Keratinocyte (primary cell): ENCODE results near the gene SSBP2. TPM values are rescaled to one million over a fixed set of nuclear protein-coding genes. Genes with fewer than 3 reads are reported as not detected.

Experiments used
- DNase-seq: peaks from one replicate; pipeline ENCODE4 v3.0.0-alpha.2; 2011; ENCODE audit warnings: low read depth, missing footprints, low spot score
- FAIRE-seq: peaks from 2 replicates; lab custom pipeline; 2011; peaks lifted over from hg19 to GRCh38; lab: Jason Lieb, UNC
- H2AFZ ChIP-seq: 2 replicates; pipeline ENCODE4 v1.6.0; 2012; ENCODE audit warnings: low read length, control low read depth, inconsistent platforms; ENCODE audit not compliant: control insufficient read depth
- H3K27ac ChIP-seq: 2 replicates; pipeline ENCODE4 v1.5.1; 2011; ENCODE audit warnings: low read length; ENCODE audit not compliant: control insufficient read depth, insufficient read depth
- H3K27me3 ChIP-seq: 3 replicates; pipeline ENCODE4 v1.6.0; 2011; ENCODE audit warnings: low read length; ENCODE audit not compliant: control insufficient read depth, insufficient read depth; ENCODE audit errors: extremely low read depth
- H3K36me3 ChIP-seq, 2 experiments: 2 replicates in 1 of 2; 3 replicates in 1 of 2; pipeline ENCODE4 v1.5.1; 2011; ENCODE audit warnings: low read length in 2 of 2, mild to moderate bottlenecking in 1 of 2; ENCODE audit not compliant: control insufficient read depth in 2 of 2, insufficient read depth in 2 of 2; ENCODE audit errors: extremely low read depth in 1 of 2
- H3K4me1 ChIP-seq: 3 replicates; pipeline ENCODE4 v1.5.1; 2011; ENCODE audit warnings: low read length; ENCODE audit not compliant: control insufficient read depth, insufficient read depth; ENCODE audit errors: extremely low read depth
- H3K4me2 ChIP-seq: 3 replicates; pipeline ENCODE4 v1.6.0; 2011; ENCODE audit warnings: low read depth, low read length; ENCODE audit not compliant: control insufficient read depth, insufficient read depth; ENCODE audit errors: extremely low read depth
- H3K4me3 ChIP-seq, 3 experiments: fragments of 200-600 bp in 1 of 3; sonication (generic) in 1 of 3; 2 replicates in 2 of 3; 3 replicates in 1 of 3; pipeline ENCODE4 v1.5.1; 2011 to 2016; ENCODE audit warnings: low read length in 3 of 3, mild to moderate bottlenecking in 3 of 3, control low read depth in 2 of 3, inconsistent platforms in 1 of 3, low read depth in 1 of 3, mixed read lengths in 1 of 3, mixed run types in 1 of 3, moderate library complexity in 1 of 3; ENCODE audit not compliant: control insufficient read depth in 2 of 3, insufficient read depth in 2 of 3; ENCODE audit errors: extremely low read depth in 1 of 3
- H3K79me2 ChIP-seq: 2 replicates; pipeline ENCODE4 v1.6.0; 2012; ENCODE audit warnings: low read length; ENCODE audit not compliant: control insufficient read depth, insufficient read depth
- H3K9ac ChIP-seq: 3 replicates; pipeline ENCODE4 v1.6.0; 2011; ENCODE audit warnings: low read length; ENCODE audit not compliant: control insufficient read depth, insufficient read depth; ENCODE audit errors: extremely low read depth
- H3K9me1 ChIP-seq: 3 replicates; pipeline ENCODE4 v1.6.0; 2011; ENCODE audit warnings: low read length; ENCODE audit not compliant: control insufficient read depth, insufficient read depth; ENCODE audit errors: extremely low read depth
- H3K9me3 ChIP-seq: 2 replicates; pipeline ENCODE4 v1.5.1; 2012; ENCODE audit warnings: low read depth, low read length; ENCODE audit not compliant: control insufficient read depth
- H4K20me1 ChIP-seq: 3 replicates; pipeline ENCODE4 v1.6.0; 2011; ENCODE audit warnings: low read length; ENCODE audit not compliant: control insufficient read depth, insufficient read depth; ENCODE audit errors: extremely low read depth
- EZH2 ChIP-seq: IDR thresholded peaks from one replicate; pipeline ENCODE4 v1.6.1; 2012; ENCODE audit warnings: inconsistent platforms, mild to moderate bottlenecking, low read length, moderate library complexity
- dilution Hi-C: fragments of 300-500 bp; cut with MboI; formaldehyde crosslinking; loops from one replicate; pipeline ENCODE4 v1.7.0; 2020; ENCODE audit warnings: low sequenced_read_pairs; ENCODE audit not compliant: extremely low pct_ligation_motif_present
- polyA plus RNA-seq, 5 experiments: library from polyadenylated mRNA; depleted of rRNA in 3 of 5; stranded (reverse) in 3 of 5; stranded (forward) in 1 of 5; unstranded in 1 of 5; fragments of >200 nt; gene quantifications; 1 replicate in 1 of 5; 2 replicates in 3 of 5; 3 replicates in 1 of 5; pipeline versions ENCODE4 v1.2.1 to v1.2.3, GENCODE V29; 2011 to 2012; ENCODE audit warnings: missing spikeins in 2 of 5, low read depth in 1 of 5, low replicate concordance in 1 of 5
- TF ChIP-seq, protein P1 (sequence below), 3 experiments: IDR thresholded peaks in 1 of 3; conservative IDR thresholded peaks in 1 of 3; optimal IDR thresholded peaks in 1 of 3; 2 replicates in 2 of 3; 3 replicates in 1 of 3; pipeline versions ENCODE3 to v1.5.1; 2011; ENCODE audit warnings: low read length in 3 of 3, mild to moderate bottlenecking in 3 of 3, moderate library complexity in 2 of 3, control low read depth in 1 of 3, inconsistent platforms in 1 of 3; ENCODE audit not compliant: insufficient read depth in 2 of 3; ENCODE audit errors: extremely low read depth in 1 of 3

Gene SSBP2
- polyA plus RNA-seq, 1 donor (not counting 4 experiments of a cell fraction or from before 2014, with no cell fraction given), result 14.6 TPM

- Histone ChIP-seq H3K4me3 (no peak overlapping the region), H3K27me3 (peaks cover 4% of the 10 kb centered on the region), H3K79me2 (no peaks in the 10 kb centered on the region), H3K4me2 (no peak overlapping the region), H3K27ac (no peak overlapping the region), H3K9ac (no peak overlapping the region), H3K4me1 (no peaks in the 10 kb centered on the region), H4K20me1 (no peaks in the 10 kb centered on the region), H2AFZ (no peak overlapping the region), H3K9me3 (no peaks in the 10 kb centered on the region), H3K9me1 (no peaks in the 10 kb centered on the region), H3K36me3 (no peaks in the 10 kb centered on the region)
- dilution Hi-C loops, result no loop called here
- FAIRE-seq (no peak), DNase-seq (no peak)
- TF ChIP-seq, protein P1, sequence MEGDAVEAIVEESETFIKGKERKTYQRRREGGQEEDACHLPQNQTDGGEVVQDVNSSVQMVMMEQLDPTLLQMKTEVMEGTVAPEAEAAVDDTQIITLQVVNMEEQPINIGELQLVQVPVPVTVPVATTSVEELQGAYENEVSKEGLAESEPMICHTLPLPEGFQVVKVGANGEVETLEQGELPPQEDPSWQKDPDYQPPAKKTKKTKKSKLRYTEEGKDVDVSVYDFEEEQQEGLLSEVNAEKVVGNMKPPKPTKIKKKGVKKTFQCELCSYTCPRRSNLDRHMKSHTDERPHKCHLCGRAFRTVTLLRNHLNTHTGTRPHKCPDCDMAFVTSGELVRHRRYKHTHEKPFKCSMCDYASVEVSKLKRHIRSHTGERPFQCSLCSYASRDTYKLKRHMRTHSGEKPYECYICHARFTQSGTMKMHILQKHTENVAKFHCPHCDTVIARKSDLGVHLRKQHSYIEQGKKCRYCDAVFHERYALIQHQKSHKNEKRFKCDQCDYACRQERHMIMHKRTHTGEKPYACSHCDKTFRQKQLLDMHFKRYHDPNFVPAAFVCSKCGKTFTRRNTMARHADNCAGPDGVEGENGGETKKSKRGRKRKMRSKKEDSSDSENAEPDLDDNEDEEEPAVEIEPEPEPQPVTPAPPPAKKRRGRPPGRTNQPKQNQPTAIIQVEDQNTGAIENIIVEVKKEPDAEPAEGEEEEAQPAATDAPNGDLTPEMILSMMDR (optimal IDR thresholded peaks at IDR 0.05 in 1 of 3, IDR thresholded peaks at IDR 0.05 in 1 of 3, conservative IDR thresholded peaks at IDR 0.05 in 1 of 3; ENCODE audit: extremely low read depth in 1 of 3, insufficient read depth in 2 of 3, low read length in 3 of 3), result no peak
- no peak for TF ChIP-seq EZH2
Observed at GRCh38 chr5:81398741-81399140, 352.2 kb downstream of the SSBP2 start.

GRCh38 chr5:81397176-81397575, 353.7 kb downstream of the SSBP2 start:
- Histone ChIP-seq H3K27me3 (peaks cover 4% of the 10 kb centered on the region), H3K36me3 (no peaks in the 10 kb centered on the region), H2AFZ (no peak overlapping the region)

More at GRCh38 chr5:81397176-81397575, 353.7 kb downstream of the SSBP2 start:
- Histone ChIP-seq H3K9me3 (no peaks in the 10 kb centered on the region), H4K20me1 (no peaks in the 10 kb centered on the region), H3K27ac (no peak overlapping the region), H3K4me1 (no peaks in the 10 kb centered on the region), H3K9ac (no peak overlapping the region), H3K79me2 (no peaks in the 10 kb centered on the region), H3K4me2 (no peak overlapping the region), H3K9me1 (no peaks in the 10 kb centered on the region), H3K4me3 (no peak overlapping the region)
- DNase-seq (no peak), FAIRE-seq (no peak)
- TF ChIP-seq EZH2, result no peak
- TF ChIP-seq, protein P1 (optimal IDR thresholded peaks at IDR 0.05 in 1 of 3, IDR thresholded peaks at IDR 0.05 in 1 of 3, conservative IDR thresholded peaks at IDR 0.05 in 1 of 3; ENCODE audit: extremely low read depth in 1 of 3, insufficient read depth in 2 of 3, low read length in 3 of 3), result no peak
- dilution Hi-C loops, result no loop called here
